Vagina (tissue), 2 donors: ENCODE measurements around the gene FOXF1.

Experiments
- POLR2A ChIP-seq, 2 donors: fragments of 450-650 bp; IDR thresholded peaks; one replicate each; pipeline ENCODE4 v1.6.1; 2017; ENCODE audit warnings: antibody characterized with exemption in 2 of 2, mild to moderate bottlenecking in 2 of 2, moderate library complexity in 2 of 2
- POLR2AphosphoS5 ChIP-seq, 2 donors: sonication (generic); formaldehyde crosslinking; IDR thresholded peaks; one replicate each; pipeline ENCODE4 v1.9.0; 2017; ENCODE audit warnings: antibody characterized with exemption in 2 of 2, mild to moderate bottlenecking in 2 of 2, low read depth in 1 of 2; ENCODE audit not compliant: insufficient read depth in 1 of 2
- TF ChIP-seq, protein P1 (sequence below), 3 experiments: fragments of 450-650 bp in 2 of 3; fragments of 200-600 bp in 1 of 3; sonication (generic) in 1 of 3; IDR thresholded peaks; one replicate each; pipeline ENCODE4 v1.5.1; 2017 to 2019; ENCODE audit warnings: antibody characterized with exemption in 3 of 3, mild to moderate bottlenecking in 2 of 3, moderate library complexity in 2 of 3

DNA sequence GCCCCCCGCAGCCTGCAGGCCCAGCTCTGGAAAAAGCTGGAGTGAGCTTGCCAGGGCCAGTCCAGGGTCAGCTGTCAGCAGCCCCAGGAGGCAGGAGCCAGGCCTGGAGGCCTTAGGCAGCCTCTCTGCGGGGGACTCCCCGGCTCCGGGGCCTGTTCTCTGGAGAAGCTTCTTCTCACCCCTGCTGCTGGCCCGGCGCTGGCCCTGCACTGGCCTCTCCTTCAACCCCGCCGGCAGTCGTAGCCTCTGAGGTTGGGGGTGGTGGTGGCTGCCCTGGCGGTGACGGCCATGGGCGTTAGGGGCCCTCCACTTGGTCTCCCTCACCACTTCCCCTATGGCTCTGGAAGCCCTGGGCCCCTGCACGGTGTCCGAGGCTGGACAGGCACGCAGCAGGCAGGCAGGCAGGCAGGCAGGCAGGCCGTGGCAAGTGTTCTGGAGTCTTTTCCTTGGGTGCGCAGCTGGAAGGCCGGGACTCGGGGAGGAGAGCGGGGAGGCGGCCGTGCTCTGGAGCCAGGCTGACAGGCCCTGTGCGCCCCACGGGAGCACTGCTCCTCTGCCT lies 2.1 kb downstream of the FOXF1 start:
- TF ChIP-seq POLR2A (IDR thresholded peaks at IDR 0.05) (no peak), POLR2AphosphoS5 (IDR thresholded peaks at IDR 0.05; ENCODE audit: insufficient read depth in 1 of 2, low read depth in 1 of 2) (no peak)
- TF ChIP-seq, protein P1, sequence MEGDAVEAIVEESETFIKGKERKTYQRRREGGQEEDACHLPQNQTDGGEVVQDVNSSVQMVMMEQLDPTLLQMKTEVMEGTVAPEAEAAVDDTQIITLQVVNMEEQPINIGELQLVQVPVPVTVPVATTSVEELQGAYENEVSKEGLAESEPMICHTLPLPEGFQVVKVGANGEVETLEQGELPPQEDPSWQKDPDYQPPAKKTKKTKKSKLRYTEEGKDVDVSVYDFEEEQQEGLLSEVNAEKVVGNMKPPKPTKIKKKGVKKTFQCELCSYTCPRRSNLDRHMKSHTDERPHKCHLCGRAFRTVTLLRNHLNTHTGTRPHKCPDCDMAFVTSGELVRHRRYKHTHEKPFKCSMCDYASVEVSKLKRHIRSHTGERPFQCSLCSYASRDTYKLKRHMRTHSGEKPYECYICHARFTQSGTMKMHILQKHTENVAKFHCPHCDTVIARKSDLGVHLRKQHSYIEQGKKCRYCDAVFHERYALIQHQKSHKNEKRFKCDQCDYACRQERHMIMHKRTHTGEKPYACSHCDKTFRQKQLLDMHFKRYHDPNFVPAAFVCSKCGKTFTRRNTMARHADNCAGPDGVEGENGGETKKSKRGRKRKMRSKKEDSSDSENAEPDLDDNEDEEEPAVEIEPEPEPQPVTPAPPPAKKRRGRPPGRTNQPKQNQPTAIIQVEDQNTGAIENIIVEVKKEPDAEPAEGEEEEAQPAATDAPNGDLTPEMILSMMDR (IDR thresholded peaks at IDR 0.05), result no peak
